NT2/D1 (cell line): ENCODE measurements around the gene LGALS3.

Experiments
- DNase-seq: peaks from one replicate; pipeline ENCODE4 v3.0.0-alpha.2; 2011; ENCODE audit warnings: low read depth, low spot score
- H3K27me3 ChIP-seq: 2 replicates; pipeline ENCODE4 v1.6.0; 2011; ENCODE audit warnings: mild to moderate bottlenecking; ENCODE audit not compliant: insufficient read length, insufficient read depth
- H3K36me3 ChIP-seq: 2 replicates; pipeline ENCODE4 v1.6.1; 2011; ENCODE audit warnings: mild to moderate bottlenecking, low read length, mixed read lengths; ENCODE audit not compliant: insufficient read depth, insufficient read length
- H3K4me1 ChIP-seq: 2 replicates; pipeline ENCODE4 v1.5.1; 2011; ENCODE audit not compliant: insufficient read depth, insufficient read length
- H3K4me3 ChIP-seq: 2 replicates; pipeline ENCODE4 v1.5.1; 2011; ENCODE audit warnings: low read depth; ENCODE audit not compliant: insufficient read length
- H3K9ac ChIP-seq: 2 replicates; pipeline ENCODE4 v1.6.0; 2011; ENCODE audit warnings: low read depth; ENCODE audit not compliant: insufficient read length
- H3K9me3 ChIP-seq: 2 replicates; pipeline ENCODE4 v1.5.1; 2011; ENCODE audit warnings: mild to moderate bottlenecking, low read length; ENCODE audit not compliant: insufficient read depth
- SUZ12 ChIP-seq: IDR thresholded peaks from 2 replicates; pipeline ENCODE4 v1.6.1; 2011; ENCODE audit not compliant: insufficient read length, insufficient read depth; ENCODE audit errors: extremely low read depth
- YY1 ChIP-seq: IDR thresholded peaks from 2 replicates; pipeline ENCODE4 v1.6.1; 2011; ENCODE audit not compliant: insufficient read length, insufficient read depth
- ZNF274 ChIP-seq: IDR thresholded peaks from 2 replicates; pipeline ENCODE4 v1.6.1; 2011; ENCODE audit warnings: mild to moderate bottlenecking, low read depth, low read length

The LGALS3 gene

GRCh38 chr14:55180434-55180833 lies 51.4 kb downstream of the LGALS3 start:
- Histone ChIP-seq H3K4me3 (no peak overlapping the region), H3K9ac (no peak overlapping the region), H3K27me3 (no peaks in the 10 kb centered on the region), H3K9me3 (no peaks in the 10 kb centered on the region), H3K4me1 (no peaks in the 10 kb centered on the region), H3K36me3 (peaks cover 67% of the 10 kb centered on the region)
- TF ChIP-seq SUZ12: no peak
- no peak for TF ChIP-seq ZNF274
- DNase-seq: no peak

- H3K9me3 ChIP-seq: no peaks in the 10 kb centered on the region
- H3K36me3 ChIP-seq: peaks cover 28% of the 10 kb centered on the region
- DNase-seq: no peak
- no peaks in the 10 kb centered on the region for H3K27me3 ChIP-seq
- no peak for TF ChIP-seq ZNF274
- TF ChIP-seq SUZ12: no peak
- TF ChIP-seq YY1: no peak
- no peak overlapping the region for H3K4me3 ChIP-seq
- no peak overlapping the region for H3K9ac ChIP-seq
- H3K4me1 ChIP-seq: no peaks in the 10 kb centered on the region
These were observed 59.7 kb downstream of the LGALS3 start for GRCh38 chr14:55188686-55189295.

GRCh38 chr14:55190906-55191202 lies 61.8 kb downstream of the LGALS3 start:
- no peaks in the 10 kb centered on the region for H3K9me3 ChIP-seq
- peaks cover 20% of the 10 kb centered on the region for H3K36me3 ChIP-seq
- peak overlapping the region; percentile 92 for H3K4me3 ChIP-seq
- no peaks in the 10 kb centered on the region for H3K4me1 ChIP-seq
- no peak for DNase-seq
- TF ChIP-seq SUZ12: no peak
- no peak for TF ChIP-seq ZNF274
- TF ChIP-seq YY1: no peak
- H3K27me3 ChIP-seq: no peaks in the 10 kb centered on the region
- H3K9ac ChIP-seq: peak overlapping the region; percentile 82

GRCh38 chr14:55191203-55192053 lies 62.4 kb downstream of the LGALS3 start, which contains the start of gene DLGAP5:
Gene DLGAP5, minus strand, starts transcription at chr14:55191585. Its CDS starts 2,406 bp downstream, at chr14:55189179.
- TF ChIP-seq YY1: no peak
- Histone ChIP-seq H3K9me3 (no peaks in the 10 kb centered on the region), H3K4me3 (peak within 1 kb of the TSS; percentile 92), H3K36me3 (peaks cover 20% of the 10 kb centered on the region), H3K4me1 (no peaks in the 10 kb centered on the region), H3K27me3 (no peaks in the 10 kb centered on the region), H3K9ac (peak within 1 kb of the TSS; percentile 82)
- DNase-seq: peak; percentile 90

GRCh38 chr14:55192054-55192621 lies 63.1 kb downstream of the LGALS3 start:
- Histone ChIP-seq H3K36me3 (peaks cover 13% of the 10 kb centered on the region), H3K27me3 (no peaks in the 10 kb centered on the region), H3K4me3 (peak overlapping the region; percentile 92), H3K9ac (peak overlapping the region; percentile 64), H3K9me3 (no peaks in the 10 kb centered on the region), H3K4me1 (no peaks in the 10 kb centered on the region)
- no peak for TF ChIP-seq SUZ12
- TF ChIP-seq YY1: no peak
- TF ChIP-seq ZNF274: no peak
- DNase-seq: no peak

GRCh38 chr14:55194656-55195355 lies 65.8 kb downstream of the LGALS3 start:
- Histone ChIP-seq H3K27me3 (no peaks in the 10 kb centered on the region), H3K36me3 (no peaks in the 10 kb centered on the region), H3K9ac (no peak overlapping the region), H3K4me3 (no peak overlapping the region), H3K9me3 (no peaks in the 10 kb centered on the region), H3K4me1 (no peaks in the 10 kb centered on the region)
- DNase-seq: no peak
- TF ChIP-seq SUZ12: no peak
- TF ChIP-seq ZNF274: no peak
- no peak for TF ChIP-seq YY1
